IgD-negative memory B cell (primary cell): ENCODE measurements around the gene HTR1D. TPM values are rescaled to one million over a fixed set of nuclear protein-coding genes. Genes with fewer than 3 reads are reported as not detected.
"Not testable (repeated sequence)": the region's sequence is repeated elsewhere in the genome, so short reads cannot be mapped to it uniquely, and the experiment has no call there.

ENCODE experiments used
- H3K27ac Mint-ChIP-seq, 3 donors: one replicate each; pipeline ENCODE4 v1.8.0; 2020 to 2022; ENCODE audit warnings: mild to moderate bottlenecking in 3 of 3, mixed read lengths in 3 of 3, moderate library complexity in 1 of 3
- H3K27me3 Mint-ChIP-seq: one replicate; pipeline ENCODE4 v1.8.0; 2021; ENCODE audit warnings: mixed read lengths
- H3K36me3 Mint-ChIP-seq: one replicate; pipeline ENCODE4 v1.8.0; 2020; ENCODE audit warnings: mild to moderate bottlenecking, mixed read lengths
- H3K4me1 Mint-ChIP-seq, 3 donors: one replicate each; pipeline ENCODE4 v1.8.0; 2020 to 2022; ENCODE audit warnings: mixed read lengths in 3 of 3, mild to moderate bottlenecking in 1 of 3
- H3K4me3 Mint-ChIP-seq, 4 donors: one replicate each; pipeline ENCODE4 v1.8.0; 2020 to 2022; ENCODE audit warnings: mild to moderate bottlenecking in 4 of 4, mixed read lengths in 4 of 4, moderate library complexity in 3 of 4
- H3K9me3 Mint-ChIP-seq, 3 donors: one replicate each; pipeline ENCODE4 v1.8.0; 2020 to 2021; ENCODE audit warnings: mixed read lengths in 3 of 3, mild to moderate bottlenecking in 1 of 3
- polyA plus RNA-seq: library from polyadenylated mRNA; unstranded; fragments of 300-500 nt; fragmentation: Illumina TruSeq; gene quantifications from one replicate; pipeline ENCODE4 v1.2.3, GENCODE V29; 2021

The HTR1D gene
- polyA plus RNA-seq, result not detected

- no peaks in the 10 kb centered on the region for H3K36me3 Mint-ChIP-seq
- peak within 1 kb of the TSS in 3 of 4 donors; percentile 29 to 67 (median 35) for H3K4me3 Mint-ChIP-seq
- peaks cover 0 to 2% (median 0%) of the 10 kb centered on the region in 3 donors for H3K9me3 Mint-ChIP-seq
- peaks cover 0 to 7% (median 0%) of the 10 kb centered on the region in 3 donors for H3K4me1 Mint-ChIP-seq
- peaks cover 58% of the 10 kb centered on the region for H3K27me3 Mint-ChIP-seq
- no peak within 1 kb of the TSS for H3K27ac Mint-ChIP-seq
Measured at GRCh38 chr1:23217421-23218115, at the start of gene HTR1D. Gene HTR1D (minus strand): TSS chr1:23217502. CDS start chr1:23194219, 23,283 bp downstream.

GRCh38 chr1:23263380-23263887, 46.1 kb upstream of the HTR1D start:
- Mint-ChIP-seq H3K36me3 (no peaks in the 10 kb centered on the region), H3K27me3 (peaks cover 4% of the 10 kb centered on the region), H3K27ac (no peak overlapping the region), H3K9me3 (peaks cover 0 to 2% (median 0%) of the 10 kb centered on the region in 3 donors), H3K4me1 (no peaks in the 10 kb centered on the region), H3K4me3 (no peak overlapping the region)

- H3K36me3 Mint-ChIP-seq, H3K4me1 Mint-ChIP-seq, H3K27me3 Mint-ChIP-seq, H3K4me3 Mint-ChIP-seq, H3K9me3 Mint-ChIP-seq: not testable (repeated sequence)
- peak overlapping the region in 1 of 3 donors; percentile 51 for H3K27ac Mint-ChIP-seq
Measured at GRCh38 chr1:23258082-23258481, 40.8 kb upstream of the HTR1D start.

GRCh38 chr1:23257371-23257770, 40.1 kb upstream of the HTR1D start:
- H3K9me3 Mint-ChIP-seq, H3K36me3 Mint-ChIP-seq, H3K27ac Mint-ChIP-seq, H3K4me3 Mint-ChIP-seq, H3K27me3 Mint-ChIP-seq, H3K4me1 Mint-ChIP-seq: not testable (repeated sequence)

- Mint-ChIP-seq H3K4me3 (no peak overlapping the region), H3K27ac (no peak overlapping the region), H3K9me3 (peaks cover 0 to 4% (median 0%) of the 10 kb centered on the region in 3 donors), H3K36me3 (no peaks in the 10 kb centered on the region), H3K27me3 (no peaks in the 10 kb centered on the region), H3K4me1 (peaks cover 0 to 2% (median 2%) of the 10 kb centered on the region in 3 donors)
Measured at GRCh38 chr1:23254584-23254983, 37.3 kb upstream of the HTR1D start.

GRCh38 chr1:23251812-23252211, 34.5 kb upstream of the HTR1D start:
- no peak overlapping the region for H3K4me3 Mint-ChIP-seq
- no peak overlapping the region for H3K27ac Mint-ChIP-seq
- H3K4me1 Mint-ChIP-seq, result peaks cover 0 to 2% (median 0%) of the 10 kb centered on the region in 3 donors
- H3K27me3 Mint-ChIP-seq, result no peaks in the 10 kb centered on the region
- H3K9me3 Mint-ChIP-seq, result peaks cover 0 to 3% (median 0%) of the 10 kb centered on the region in 3 donors
- no peaks in the 10 kb centered on the region for H3K36me3 Mint-ChIP-seq

GRCh38 chr1:23249787-23250454, 32.6 kb upstream of the HTR1D start:
- peaks cover 2% of the 10 kb centered on the region for H3K27me3 Mint-ChIP-seq
- no peaks in the 10 kb centered on the region for H3K36me3 Mint-ChIP-seq
- no peak overlapping the region for H3K4me3 Mint-ChIP-seq
- H3K27ac Mint-ChIP-seq, result no peak overlapping the region
- H3K9me3 Mint-ChIP-seq, result no peaks in the 10 kb centered on the region
- H3K4me1 Mint-ChIP-seq, result peaks cover 0 to 2% (median 0%) of the 10 kb centered on the region in 3 donors

GRCh38 chr1:23247276-23247675, 30.0 kb upstream of the HTR1D start:
- Mint-ChIP-seq H3K36me3 (no peaks in the 10 kb centered on the region), H3K4me1 (no peaks in the 10 kb centered on the region), H3K27ac (no peak overlapping the region), H3K27me3 (peaks cover 2% of the 10 kb centered on the region), H3K9me3 (no peaks in the 10 kb centered on the region), H3K4me3 (no peak overlapping the region)

GRCh38 chr1:23246274-23246673, 29.0 kb upstream of the HTR1D start:
- Mint-ChIP-seq H3K27ac (no peak overlapping the region), H3K36me3 (no peaks in the 10 kb centered on the region), H3K27me3 (peaks cover 2% of the 10 kb centered on the region), H3K9me3 (no peaks in the 10 kb centered on the region), H3K4me1 (no peaks in the 10 kb centered on the region), H3K4me3 (no peak overlapping the region)

- H3K27me3 Mint-ChIP-seq, result peaks cover 2% of the 10 kb centered on the region
- H3K4me3 Mint-ChIP-seq, result no peak overlapping the region
- H3K9me3 Mint-ChIP-seq, result no peaks in the 10 kb centered on the region
- H3K36me3 Mint-ChIP-seq, result no peaks in the 10 kb centered on the region
- no peak overlapping the region for H3K27ac Mint-ChIP-seq
- H3K4me1 Mint-ChIP-seq, result no peaks in the 10 kb centered on the region
Measured at GRCh38 chr1:23244256-23244761, 27.0 kb upstream of the HTR1D start.

- H3K4me3 Mint-ChIP-seq, result no peak overlapping the region
- H3K36me3 Mint-ChIP-seq, result no peaks in the 10 kb centered on the region
- no peaks in the 10 kb centered on the region for H3K4me1 Mint-ChIP-seq
- H3K27me3 Mint-ChIP-seq, result peaks cover 6% of the 10 kb centered on the region
- H3K27ac Mint-ChIP-seq, result no peak overlapping the region
- no peaks in the 10 kb centered on the region for H3K9me3 Mint-ChIP-seq
Measured at GRCh38 chr1:23242414-23242813, 25.1 kb upstream of the HTR1D start.

- peaks cover 0 to 1% (median 0%) of the 10 kb centered on the region in 3 donors for H3K4me1 Mint-ChIP-seq
- no peaks in the 10 kb centered on the region for H3K9me3 Mint-ChIP-seq
- peaks cover 9% of the 10 kb centered on the region for H3K27me3 Mint-ChIP-seq
- no peak overlapping the region for H3K27ac Mint-ChIP-seq
- H3K36me3 Mint-ChIP-seq, result no peaks in the 10 kb centered on the region
- H3K4me3 Mint-ChIP-seq, result no peak overlapping the region
Measured at GRCh38 chr1:23239638-23240295, 22.5 kb upstream of the HTR1D start.

- peaks cover 10% of the 10 kb centered on the region for H3K27me3 Mint-ChIP-seq
- no peaks in the 10 kb centered on the region for H3K9me3 Mint-ChIP-seq
- no peak overlapping the region for H3K4me3 Mint-ChIP-seq
- H3K27ac Mint-ChIP-seq, result no peak overlapping the region
- H3K36me3 Mint-ChIP-seq, result no peaks in the 10 kb centered on the region
- peaks cover 0 to 1% (median 0%) of the 10 kb centered on the region in 3 donors for H3K4me1 Mint-ChIP-seq
Measured at GRCh38 chr1:23238565-23238964, 21.3 kb upstream of the HTR1D start.

GRCh38 chr1:23237508-23237907, 20.2 kb upstream of the HTR1D start:
- H3K4me1 Mint-ChIP-seq, result peaks cover 0 to 1% (median 0%) of the 10 kb centered on the region in 3 donors
- H3K27ac Mint-ChIP-seq, result no peak overlapping the region
- H3K36me3 Mint-ChIP-seq, result no peaks in the 10 kb centered on the region
- peaks cover 10% of the 10 kb centered on the region for H3K27me3 Mint-ChIP-seq
- no peak overlapping the region for H3K4me3 Mint-ChIP-seq
- H3K9me3 Mint-ChIP-seq, result no peaks in the 10 kb centered on the region

GRCh38 chr1:23227806-23228205, 10.5 kb upstream of the HTR1D start:
- Mint-ChIP-seq H3K36me3 (no peaks in the 10 kb centered on the region), H3K27ac (no peak overlapping the region), H3K27me3 (peaks cover 12% of the 10 kb centered on the region), H3K9me3 (peaks cover 0 to 10% (median 5%) of the 10 kb centered on the region in 3 donors), H3K4me3 (no peak overlapping the region), H3K4me1 (no peaks in the 10 kb centered on the region)
